NCI-H446 treated with DMSO at 0.1 percent for 48 hours (cell line): ENCODE measurements around the gene TYMP.

Experiments
- DNase-seq: peaks from one replicate; lab custom pipeline; 2025; lab: John Stamatoyannopoulos, UW

Gene TYMP

GRCh38 chr22:50529897-50530579, at the start of gene TYMP:
TYMP (minus strand) TSS chr22:50530012; CDS start chr22:50529709, 303 bp downstream.
- DNase-seq = no peak

GRCh38 chr22:50578776-50579310, 49.0 kb upstream of the TYMP start:
- no peak for DNase-seq

GRCh38 chr22:50577987-50578775, 48.4 kb upstream of the TYMP start, which contains the start of gene CPT1B:
CPT1B (minus strand) TSS chr22:50578427; CDS start chr22:50577915, 512 bp downstream.
- DNase-seq = no peak

GRCh38 chr22:50577697-50577986, 47.8 kb upstream of the TYMP start:
- no peak for DNase-seq

GRCh38 chr22:50576806-50577696, 47.2 kb upstream of the TYMP start:
- DNase-seq = no peak

GRCh38 chr22:50576070-50576469, 46.3 kb upstream of the TYMP start:
- DNase-seq = no peak

GRCh38 chr22:50575426-50575941, 45.7 kb upstream of the TYMP start:
- no peak for DNase-seq

GRCh38 chr22:50574383-50574755, 44.6 kb upstream of the TYMP start:
- DNase-seq = no peak

GRCh38 chr22:50573491-50574382, 43.9 kb upstream of the TYMP start:
- DNase-seq = no peak

- no peak for DNase-seq
Measured at GRCh38 chr22:50572965-50573364, 43.2 kb upstream of the TYMP start.

GRCh38 chr22:50571264-50572175, 41.7 kb upstream of the TYMP start:
- DNase-seq = no peak

GRCh38 chr22:50570861-50571260, 41.0 kb upstream of the TYMP start:
- DNase-seq = no peak

- no peak for DNase-seq
Measured at GRCh38 chr22:50569896-50570535, 40.2 kb upstream of the TYMP start.

GRCh38 chr22:50569041-50569459, 39.2 kb upstream of the TYMP start:
- DNase-seq = no peak

GRCh38 chr22:50568626-50569025, 38.8 kb upstream of the TYMP start:
- no peak for DNase-seq

- no peak for DNase-seq
Measured at GRCh38 chr22:50567721-50568252, 38.0 kb upstream of the TYMP start.

- no peak for DNase-seq
Measured at GRCh38 chr22:50564289-50564688, 34.5 kb upstream of the TYMP start.

- DNase-seq = no peak
Measured at GRCh38 chr22:50563413-50564160, 33.8 kb upstream of the TYMP start.
